OCI-LY7 (cell line): ENCODE results near the gene PTPRE.

Experiments
- EZH2phosphoT487 ChIP-seq: fragments of 200-600 bp; sonication (generic); IDR thresholded peaks from 2 replicates; pipeline ENCODE4 v1.6.1; 2018; ENCODE audit warnings: low read depth, borderline replicate concordance, mild to moderate bottlenecking, mixed run types, antibody characterized with exemption, low read length, moderate library complexity, mixed read lengths
- TF ChIP-seq, protein P1 (sequence below): fragments of 200-600 bp; sonication (generic); conservative IDR thresholded peaks from 2 replicates; pipeline ENCODE4 v1.5.1; 2014; ENCODE audit warnings: mild to moderate bottlenecking, antibody characterized with exemption, low read length, moderate library complexity, mixed read lengths

DNA sequence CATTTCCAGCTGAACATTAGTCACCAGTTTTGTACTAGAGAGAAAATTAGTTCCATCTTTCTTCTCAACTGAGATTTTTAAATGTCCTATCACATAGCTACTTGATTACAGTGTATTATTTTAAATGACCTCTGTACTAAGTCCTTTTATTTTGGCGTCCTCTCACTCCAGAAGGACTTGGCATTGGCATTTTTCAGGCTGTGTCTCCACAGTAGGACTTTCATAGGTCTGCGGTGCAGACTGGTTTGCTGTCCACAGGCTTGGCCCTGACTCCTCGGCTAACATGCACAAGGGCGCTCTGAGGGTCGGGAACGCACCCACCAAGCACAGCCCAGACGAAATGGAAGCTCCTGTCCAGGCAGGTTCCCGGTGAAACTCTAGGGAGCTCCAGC, 6.5 kb downstream of the PTPRE start:
- TF ChIP-seq, protein P1, sequence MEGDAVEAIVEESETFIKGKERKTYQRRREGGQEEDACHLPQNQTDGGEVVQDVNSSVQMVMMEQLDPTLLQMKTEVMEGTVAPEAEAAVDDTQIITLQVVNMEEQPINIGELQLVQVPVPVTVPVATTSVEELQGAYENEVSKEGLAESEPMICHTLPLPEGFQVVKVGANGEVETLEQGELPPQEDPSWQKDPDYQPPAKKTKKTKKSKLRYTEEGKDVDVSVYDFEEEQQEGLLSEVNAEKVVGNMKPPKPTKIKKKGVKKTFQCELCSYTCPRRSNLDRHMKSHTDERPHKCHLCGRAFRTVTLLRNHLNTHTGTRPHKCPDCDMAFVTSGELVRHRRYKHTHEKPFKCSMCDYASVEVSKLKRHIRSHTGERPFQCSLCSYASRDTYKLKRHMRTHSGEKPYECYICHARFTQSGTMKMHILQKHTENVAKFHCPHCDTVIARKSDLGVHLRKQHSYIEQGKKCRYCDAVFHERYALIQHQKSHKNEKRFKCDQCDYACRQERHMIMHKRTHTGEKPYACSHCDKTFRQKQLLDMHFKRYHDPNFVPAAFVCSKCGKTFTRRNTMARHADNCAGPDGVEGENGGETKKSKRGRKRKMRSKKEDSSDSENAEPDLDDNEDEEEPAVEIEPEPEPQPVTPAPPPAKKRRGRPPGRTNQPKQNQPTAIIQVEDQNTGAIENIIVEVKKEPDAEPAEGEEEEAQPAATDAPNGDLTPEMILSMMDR: no peak
- TF ChIP-seq EZH2phosphoT487: no peak
